Stimulated activated CD8-positive, alpha-beta memory T cell treated with anti-CD3 and anti-CD28 coated beads, Interleukin-4, amount 100 ng/mL, for 4 hours (primary cell): ENCODE data around the gene IZUMO2.
"Not testable (repeated sequence)": the region's sequence is repeated elsewhere in the genome, so short reads cannot be mapped to it uniquely, and the experiment has no call there.

ENCODE experiments used
- DNase-seq, 2 donors: peaks; one replicate each; pipeline ENCODE4 v3.0.0-alpha.2; 2020; ENCODE audit warnings: low read depth in 2 of 2, low spot score in 1 of 2

The IZUMO2 gene

DNA sequence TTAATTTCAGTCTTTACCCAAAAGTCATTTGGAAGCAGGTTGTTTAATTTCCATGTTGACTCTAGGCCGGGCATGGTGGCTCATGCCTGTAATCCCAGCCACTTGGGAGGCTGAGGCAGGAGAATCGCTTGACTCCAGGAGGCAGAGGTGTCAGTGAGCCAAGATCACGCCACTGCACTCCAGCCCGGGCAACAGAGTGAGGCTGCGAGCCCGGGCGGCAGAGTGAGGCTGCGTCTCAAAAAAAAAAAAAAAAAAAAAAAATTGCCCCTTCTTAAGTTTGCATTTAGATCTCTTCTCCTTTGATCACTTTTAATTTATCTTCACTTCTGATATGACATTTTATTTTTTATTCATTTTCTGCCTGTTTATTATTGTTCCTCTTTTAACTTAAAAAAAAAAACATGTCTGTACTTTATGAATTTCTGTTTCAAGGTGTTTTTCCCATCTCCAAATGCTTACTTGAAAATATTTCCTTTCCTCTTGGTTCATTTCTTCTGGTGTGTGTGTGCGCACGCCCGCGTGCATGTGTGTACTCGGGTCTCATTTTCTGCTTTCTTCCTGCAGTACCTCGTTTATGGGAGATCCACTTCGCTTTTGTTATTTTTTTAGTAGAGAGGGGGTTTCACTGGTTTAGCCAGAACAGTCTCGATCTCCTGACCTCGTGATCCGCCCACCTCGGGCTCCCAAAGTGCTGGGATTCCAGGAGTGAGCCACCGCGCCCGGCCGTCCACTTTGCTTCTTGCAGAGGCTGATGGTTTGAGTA lies 26.3 kb downstream of the IZUMO2 start:
- not testable (repeated sequence) for DNase-seq

DNA sequence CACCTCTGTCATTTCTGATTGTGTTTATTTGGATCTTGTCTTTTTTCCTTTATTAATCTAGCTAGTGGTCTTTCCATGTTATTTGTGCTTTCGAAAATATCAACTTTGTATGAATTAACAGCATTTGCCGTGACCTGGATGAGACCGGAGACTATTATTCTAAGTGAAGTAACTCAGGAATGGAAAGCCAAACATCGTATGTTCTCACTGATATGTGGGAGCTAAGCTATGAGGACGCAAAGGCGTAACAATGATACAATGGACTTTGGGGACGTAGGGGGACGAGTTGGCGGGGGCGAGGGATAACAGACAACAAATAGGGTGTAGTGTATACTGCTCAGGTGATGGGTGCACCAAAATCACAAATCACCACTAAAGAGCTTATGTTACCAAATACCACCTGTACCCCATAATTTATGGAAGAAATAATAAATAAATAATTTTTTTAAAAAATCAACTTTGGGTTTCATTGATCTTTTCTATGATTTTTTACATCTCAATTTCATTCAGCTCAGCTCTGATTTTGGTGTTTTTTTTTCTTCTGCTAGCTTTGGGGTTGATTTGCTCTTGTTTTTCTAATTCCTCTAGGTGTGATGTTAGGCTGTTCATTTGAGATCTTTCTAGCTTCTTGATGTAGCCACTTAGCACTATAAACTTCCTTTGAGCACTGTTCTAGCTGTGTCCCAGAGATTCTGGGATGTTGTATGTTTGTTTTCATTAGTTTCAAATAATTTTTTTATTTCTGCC lies 27.1 kb downstream of the IZUMO2 start:
- DNase-seq: not testable (repeated sequence)

DNA sequence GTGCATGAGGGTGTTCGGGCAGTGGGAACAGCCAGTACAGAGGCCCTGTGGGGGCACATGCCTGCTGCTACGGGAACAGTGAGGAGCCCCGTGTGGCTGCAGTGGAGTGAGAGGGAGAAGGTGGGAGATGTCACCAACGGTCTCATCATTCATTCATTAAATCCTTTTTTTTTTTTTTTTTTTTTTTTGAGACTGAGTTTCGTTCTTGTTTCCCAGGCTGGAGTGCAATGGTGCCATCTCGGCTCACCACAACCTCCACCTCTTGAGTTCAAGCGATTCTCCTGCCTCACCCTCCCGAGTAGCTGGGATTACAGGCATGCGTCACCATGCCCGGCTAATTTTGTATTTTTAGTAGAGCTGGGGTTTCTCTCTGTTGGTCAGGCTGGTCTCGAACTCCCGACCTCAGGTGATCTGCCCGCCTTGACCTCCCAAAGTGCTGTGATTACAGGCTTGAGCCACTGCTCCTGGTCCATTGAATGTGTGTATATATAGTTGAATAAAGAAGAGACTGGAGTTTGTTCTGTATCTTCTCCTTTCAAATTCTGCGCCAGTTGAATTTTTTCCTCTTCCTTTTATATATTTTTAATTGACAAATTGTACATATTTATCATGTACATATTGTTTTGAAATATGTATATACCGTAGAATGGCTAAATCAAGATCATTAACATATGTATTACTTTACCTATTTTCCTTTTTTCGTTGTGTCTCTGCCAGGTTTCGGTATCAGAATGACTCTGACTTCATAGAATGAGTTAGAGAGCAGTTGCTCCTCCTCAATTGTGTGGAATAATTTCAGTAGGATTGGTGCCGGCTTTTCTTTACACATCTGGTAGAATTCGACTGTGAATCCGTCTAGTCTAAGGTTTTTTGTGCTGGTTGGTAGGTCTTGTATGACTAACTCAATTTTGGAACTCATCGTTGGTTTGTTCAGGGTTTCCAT lies 28.0 kb downstream of the IZUMO2 start:
- not testable (repeated sequence) for DNase-seq

DNA sequence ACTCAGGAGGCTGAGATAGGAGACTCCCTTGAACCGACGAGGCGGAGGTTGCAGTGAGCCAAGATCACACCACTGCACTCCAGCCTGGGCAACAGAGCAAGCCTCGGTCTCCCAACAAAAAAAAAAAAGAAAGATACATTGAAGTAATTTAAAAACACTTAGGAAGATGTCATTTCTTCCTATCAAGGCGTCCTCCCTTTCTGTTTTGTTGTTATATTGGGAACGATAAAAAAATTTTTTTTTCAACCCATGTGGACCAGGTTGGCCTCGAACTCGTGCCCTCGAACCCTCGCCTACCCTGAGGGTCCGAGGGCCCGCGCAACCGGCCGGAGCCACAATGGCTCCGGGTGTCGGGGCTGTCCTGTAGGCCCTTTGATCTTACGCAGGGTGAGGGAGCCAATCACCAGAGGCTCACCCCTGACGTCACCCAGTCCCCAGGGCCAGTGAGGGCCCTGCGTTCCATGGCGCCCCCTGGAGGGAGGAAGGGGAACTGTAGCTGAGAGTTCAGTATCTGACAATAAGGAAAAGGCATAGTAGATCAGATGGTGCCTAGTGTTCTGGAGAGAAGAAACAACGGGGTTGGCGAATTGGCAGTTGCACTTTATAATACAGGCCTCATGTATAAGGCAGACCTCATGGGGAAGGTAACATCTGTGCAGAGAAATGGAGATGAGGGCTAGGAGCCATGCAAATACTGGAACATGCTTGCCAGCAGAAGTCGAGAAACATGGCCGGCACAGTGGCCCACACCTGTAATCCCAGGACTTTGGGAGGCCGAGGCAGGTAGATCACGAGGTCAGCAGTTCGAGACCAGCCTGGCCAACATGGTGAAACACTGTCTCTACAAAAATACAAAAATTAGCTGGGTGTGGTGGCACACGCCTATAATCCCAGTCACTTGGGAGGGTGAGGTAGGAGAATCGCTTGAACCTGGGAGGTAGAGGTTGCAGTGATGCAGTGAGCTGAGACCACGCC lies 29.3 kb downstream of the IZUMO2 start:
- DNase-seq: not testable (repeated sequence)

DNA sequence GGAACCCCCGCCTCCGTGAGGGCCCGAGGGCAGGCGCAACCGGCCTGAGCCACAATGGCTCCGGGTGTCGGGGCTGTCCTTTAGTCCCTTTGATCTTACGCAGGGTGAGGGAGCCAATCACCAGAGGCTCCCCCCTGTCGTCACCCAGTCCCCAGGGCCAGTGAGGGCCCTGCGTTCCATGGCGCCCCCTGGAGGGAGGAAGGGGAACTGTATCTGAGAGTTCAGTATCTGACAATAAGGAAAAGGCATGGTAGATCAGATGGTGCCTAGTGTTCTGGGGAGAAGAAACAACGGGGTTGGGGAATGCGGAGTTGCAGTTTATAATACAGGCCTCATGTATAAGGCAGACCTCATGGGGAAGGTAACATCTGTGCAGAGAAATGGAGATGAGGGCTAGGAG lies 59.1 kb downstream of the IZUMO2 start:
- DNase-seq: not testable (repeated sequence)

DNA sequence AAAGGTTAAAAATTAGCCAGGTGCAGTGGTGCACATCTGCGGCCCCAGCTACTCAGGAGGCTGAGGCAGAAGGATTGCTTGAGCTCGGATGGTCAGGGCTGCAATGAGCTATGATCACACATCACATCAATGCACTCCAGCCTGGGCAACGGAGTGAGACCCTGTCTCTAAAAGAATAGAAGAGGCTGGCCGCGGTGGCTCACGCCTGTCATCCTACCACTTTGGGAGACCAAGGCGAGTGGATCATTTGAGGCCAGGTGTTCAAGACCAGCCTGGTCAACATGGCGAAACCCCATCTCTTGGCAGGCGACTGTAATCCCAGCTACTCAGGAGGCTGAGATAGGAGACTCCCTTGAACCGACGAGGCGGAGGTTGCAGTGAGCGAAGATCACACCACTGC lies 59.7 kb downstream of the IZUMO2 start:
- DNase-seq: not testable (repeated sequence)
